Measurements from ENCODE around the gene DNAJB11.
"Not testable (repeated sequence)": the region's sequence is repeated elsewhere in the genome, so short reads cannot be mapped to it uniquely, and the experiment has no call there.

Gene DNAJB11

DNA sequence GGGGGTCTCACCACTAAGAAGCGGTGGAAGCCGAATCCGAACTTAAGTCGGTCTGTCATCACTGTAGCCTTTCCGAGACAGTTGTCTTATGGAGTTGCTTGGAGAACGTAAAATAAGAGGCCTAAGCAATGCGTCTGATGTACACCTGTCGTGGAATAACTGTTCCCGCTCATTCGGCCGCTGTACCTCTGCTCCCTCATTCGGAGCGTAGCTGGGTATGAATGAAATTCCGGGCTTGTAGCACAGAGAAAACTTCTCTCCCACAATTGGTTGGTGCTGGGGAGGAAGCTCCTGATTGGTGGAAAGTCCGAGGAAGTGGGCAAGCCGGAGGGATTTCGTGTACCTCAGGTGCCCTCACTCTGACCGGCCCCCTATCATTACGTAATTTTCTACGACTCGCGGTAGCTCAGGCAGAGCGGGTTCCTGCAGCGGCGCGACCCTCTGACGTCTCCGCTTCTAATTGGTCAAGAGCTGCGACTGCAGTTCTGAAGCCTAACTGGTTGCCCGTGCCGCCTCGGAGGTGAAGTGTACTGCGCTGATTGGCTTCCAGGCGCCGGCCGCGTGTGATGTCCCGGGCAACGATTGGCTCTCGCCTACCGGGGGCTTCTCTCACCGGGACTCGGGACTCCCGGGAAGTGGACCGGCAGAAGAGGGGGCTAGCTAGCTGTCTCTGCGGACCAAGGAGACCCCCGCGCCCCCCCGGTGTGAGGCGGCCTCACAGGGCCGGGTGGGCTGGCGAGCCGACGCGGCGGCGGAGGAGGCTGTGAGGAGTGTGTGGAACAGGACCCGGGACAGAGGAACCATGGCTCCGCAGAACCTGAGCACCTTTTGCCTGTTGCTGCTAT lies at the start of gene DNAJB11:
Gene DNAJB11 (plus strand): TSS at position 625 of the 845 bp plus-strand sequence. CDS start 178 bp downstream, at position 803.
- DNase-seq: peak; percentile 96

DNA sequence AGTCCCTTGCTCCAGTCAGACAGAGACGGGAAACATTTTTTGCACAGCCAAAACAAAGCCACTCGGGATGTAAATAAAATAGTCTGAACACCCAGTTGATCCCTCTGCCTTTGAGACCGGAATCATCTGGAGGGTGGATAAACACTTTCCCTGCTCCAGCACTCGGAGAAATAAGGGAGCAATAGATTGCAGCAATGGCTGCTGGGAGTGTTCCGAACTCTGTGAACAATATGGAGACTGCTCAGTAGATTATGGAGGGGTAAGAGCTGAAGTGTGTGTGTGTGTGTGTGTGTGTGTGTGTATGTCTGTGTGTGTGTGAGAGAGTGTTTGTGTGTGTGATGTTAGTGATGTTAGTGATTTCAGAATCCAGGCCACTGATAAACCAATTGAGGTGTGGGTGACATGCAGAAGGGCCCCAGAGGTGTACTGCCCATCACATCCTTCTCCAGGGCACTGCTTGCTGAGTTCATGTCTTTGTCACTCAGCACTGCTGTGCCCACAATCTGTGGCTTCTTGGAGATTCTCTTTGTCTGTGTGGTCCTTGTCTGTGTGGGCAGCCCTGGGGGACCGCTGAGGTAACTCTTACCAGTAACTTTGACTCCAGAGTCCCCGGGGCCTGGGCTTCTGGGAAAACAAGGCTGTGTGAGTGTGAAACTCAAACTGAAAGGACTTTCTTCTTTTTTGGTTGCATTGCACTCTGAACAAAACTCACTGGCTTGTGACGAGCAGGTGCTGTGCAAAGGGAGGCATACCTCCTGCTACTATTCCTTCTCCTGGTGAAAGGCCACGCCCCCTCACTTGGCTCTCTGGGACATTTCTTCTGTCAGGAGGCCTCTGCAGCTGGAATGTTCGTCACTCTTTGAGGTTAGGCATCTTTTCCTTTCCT lies 49.3 kb upstream of the DNAJB11 start:
- DNase-seq: no peak

DNA sequence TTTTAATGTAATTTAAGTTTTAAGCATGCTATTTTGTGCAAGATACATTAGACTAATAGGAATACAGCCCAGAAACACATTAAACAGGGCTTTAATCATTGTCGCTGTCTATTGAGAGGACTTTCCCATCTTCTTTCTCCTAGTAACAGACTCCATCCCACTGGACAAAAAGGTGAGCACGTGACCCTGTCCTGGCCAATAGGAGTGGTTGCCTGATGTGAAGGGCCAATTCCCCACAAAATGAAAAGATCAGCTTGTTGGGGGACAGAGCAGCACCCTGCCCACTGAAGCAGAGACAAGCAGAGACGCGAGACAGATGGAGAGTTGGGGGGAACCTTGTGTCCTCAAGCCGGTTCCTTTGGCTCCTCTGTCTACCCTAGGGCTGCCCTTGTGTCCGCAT lies 47.5 kb upstream of the DNAJB11 start:
- no peak for DNase-seq

DNA sequence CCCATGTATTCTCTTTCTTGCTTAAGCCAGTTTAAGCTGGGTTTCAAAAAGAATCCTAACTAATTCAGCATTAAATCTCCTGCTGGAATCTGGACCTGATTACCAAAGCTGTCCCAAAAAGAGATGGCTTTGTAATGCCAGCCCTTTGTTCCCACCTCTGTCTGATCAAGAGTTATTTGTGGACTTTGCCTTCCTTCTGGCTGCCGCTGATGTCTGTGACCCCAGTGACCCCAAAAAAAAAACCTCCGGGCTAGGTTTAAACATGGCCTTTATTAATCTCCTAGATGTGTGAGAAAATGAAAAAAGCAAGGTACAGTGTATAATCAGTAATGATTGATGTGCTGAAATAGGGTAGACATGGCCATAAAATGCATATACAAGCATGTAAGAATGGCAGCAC lies 47.1 kb upstream of the DNAJB11 start:
- no peak for DNase-seq

DNA sequence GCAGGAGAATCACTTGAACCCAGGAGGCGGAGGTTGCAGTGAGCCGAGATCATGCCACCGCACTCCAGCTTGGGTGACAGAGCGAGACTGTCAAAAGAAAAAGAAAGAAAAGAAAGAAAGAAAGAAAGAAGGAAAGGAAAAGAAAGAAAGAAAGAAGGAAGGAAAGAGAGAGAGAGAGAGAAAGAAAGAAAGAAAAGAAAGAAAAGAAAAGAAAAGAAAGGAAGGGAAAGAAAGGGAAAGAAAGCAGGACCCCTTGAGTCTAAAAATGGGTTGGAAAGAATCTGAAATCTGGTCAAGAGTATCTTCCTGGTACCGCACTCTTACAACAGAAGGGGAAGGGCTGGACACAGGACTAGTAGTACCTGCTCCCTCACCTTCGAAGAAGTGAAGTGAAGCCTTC lies 45.9 kb upstream of the DNAJB11 start:
- DNase-seq: no peak

DNA sequence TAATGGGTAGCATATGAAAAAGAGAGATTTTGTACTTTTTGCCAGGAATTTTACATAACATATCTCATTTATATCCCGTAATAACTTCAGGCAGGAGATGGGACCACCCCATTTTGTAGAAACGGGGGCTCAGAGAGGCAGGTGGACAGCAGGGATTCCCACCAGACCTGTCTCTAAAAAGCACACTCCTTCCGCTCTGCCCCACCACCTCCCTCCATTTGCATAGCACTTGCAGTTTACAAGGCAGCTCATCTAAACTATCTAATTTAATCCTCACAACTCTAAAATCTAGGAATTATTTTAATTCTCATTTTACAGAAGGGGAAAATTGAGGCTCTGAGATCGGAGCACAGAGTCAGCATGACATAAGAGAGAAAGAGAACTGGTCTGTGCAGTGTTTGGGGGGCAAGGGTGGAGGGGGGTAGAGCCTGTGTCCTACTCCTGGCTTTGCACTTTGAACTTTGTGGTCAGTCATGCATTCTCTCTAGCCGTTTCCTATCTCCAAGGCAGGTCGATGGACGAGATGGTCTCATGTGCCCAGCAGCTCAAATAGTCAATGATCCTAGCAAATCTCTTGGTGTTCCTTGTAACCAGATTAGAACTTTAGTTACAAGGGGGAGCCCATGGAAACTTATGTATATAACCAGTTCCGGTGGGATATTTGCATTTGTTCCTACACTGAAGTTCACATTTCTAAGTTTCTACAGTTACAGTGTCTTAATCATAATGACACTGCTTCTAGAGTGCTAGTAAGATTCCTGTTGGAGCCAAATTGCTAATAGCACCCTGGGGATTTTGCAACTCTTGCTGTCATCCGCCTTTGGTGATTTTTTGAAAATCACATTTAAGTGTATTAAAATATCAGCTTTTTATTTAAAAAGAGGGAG lies 44.9 kb upstream of the DNAJB11 start:
- DNase-seq: no peak

DNA sequence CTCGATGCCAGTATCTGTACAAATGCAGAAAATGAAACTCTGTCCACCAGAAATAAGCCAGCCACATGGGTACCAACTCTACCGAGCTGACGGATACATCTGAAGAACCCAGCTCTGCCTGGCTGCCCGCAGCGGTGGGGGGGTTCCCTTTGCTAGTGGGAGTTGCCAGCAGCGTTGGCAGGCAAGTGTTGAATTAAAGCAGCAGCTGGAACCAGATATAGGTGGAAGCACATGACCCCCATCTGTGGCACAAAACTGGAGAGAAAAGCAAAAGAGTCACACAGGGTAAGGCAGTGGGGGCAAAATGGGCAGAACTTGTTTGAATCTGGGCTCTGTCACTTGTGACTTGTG lies 44.3 kb upstream of the DNAJB11 start:
- no peak for DNase-seq

DNA sequence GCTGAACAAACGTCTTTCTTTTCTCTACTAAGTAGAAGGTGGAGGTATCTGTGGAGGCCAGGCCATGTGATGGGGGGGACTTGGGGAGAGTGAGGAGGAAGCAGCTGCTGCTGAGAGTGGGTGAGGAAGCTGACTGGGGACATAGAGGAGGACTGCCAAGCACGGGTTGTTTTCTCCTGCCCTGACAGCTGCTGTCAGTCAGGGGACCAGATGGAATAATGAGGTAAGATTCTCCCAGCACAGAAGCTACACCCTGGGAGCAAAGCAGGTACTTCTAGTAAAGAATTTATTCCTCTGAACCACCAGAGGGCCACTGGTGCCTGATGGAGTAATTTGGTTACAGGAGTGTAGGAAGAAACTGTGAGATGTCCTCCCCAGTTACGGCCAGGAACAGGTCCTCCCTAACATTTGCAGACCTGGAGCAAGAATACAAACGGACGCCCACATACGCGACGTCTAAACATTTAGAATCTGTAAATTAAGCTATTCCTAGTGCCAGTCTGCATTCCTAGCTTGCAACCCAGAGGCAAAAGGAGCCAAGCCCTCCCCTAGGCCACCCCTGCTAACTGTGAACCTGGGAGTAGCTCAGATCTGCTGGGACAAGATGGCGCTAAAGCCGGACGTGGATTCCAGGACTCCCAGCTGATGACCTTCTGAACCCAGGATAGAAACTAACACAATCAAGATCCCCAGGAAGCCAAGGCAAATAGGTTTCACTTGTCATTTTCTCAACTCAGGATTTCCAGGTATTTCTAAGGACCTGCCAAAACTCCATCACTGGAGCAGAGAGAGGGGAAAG lies 41.1 kb upstream of the DNAJB11 start:
- no peak for DNase-seq

DNA sequence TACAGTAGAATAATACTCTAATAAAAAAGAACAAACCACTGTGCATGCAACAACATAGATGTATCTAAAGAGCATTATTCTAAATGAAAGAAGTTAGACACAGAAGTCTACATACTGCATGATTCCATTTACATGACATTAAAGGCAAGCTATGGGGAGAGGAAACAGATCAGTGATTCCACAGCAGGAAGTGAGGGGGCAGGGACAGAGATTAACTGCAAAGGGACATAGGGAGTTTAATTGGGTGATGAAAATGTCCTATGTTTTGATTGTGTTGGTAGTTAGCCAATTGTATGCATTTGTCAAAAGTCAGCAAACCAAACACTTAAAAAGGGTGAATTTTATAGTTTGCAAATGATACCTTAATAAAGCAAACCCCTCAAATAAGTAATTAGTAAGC lies 40.1 kb upstream of the DNAJB11 start:
- no peak for DNase-seq

DNA sequence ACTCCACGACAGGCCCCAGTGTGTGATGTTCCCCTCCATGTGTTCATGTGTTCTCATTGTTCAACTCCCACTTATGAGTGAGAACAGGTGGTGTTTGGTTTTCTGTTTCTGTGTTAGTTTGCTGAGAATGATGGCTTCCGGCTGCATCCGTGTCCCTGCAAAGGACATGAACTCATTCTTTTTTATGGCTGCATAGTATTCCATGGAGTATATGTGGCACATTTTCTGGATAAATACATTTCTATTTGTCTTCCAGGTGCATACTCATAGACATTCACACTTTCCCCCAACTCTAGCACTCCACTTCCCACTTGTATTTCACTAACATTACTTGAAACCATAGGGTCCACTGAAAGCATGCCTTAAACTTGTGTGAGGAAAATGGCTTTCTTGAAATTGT lies 38.8 kb upstream of the DNAJB11 start:
- not testable (repeated sequence) for DNase-seq

DNA sequence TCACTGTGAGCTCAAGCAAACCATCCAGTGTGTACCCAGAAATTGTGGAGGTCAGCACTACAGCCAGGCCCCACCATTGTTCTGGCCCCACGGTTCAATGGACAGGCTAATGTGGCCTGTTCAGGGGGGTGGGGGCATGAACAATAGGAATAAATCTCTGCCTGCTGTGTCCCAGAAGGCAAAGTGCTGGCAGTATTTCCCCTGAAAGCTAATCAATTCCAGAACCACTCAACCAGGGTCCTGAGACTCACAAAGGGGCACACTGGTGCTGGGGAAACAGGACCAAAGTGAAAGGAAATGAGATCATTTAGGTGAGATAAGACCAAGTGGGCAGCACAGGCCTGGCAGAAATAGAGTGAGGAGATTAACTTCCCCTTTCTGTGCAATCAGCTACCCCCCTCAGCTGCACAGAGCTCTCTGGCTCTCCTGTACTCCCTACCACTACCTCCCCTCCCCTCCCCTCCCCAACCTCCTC lies 37.9 kb upstream of the DNAJB11 start:
- no peak for DNase-seq

DNA sequence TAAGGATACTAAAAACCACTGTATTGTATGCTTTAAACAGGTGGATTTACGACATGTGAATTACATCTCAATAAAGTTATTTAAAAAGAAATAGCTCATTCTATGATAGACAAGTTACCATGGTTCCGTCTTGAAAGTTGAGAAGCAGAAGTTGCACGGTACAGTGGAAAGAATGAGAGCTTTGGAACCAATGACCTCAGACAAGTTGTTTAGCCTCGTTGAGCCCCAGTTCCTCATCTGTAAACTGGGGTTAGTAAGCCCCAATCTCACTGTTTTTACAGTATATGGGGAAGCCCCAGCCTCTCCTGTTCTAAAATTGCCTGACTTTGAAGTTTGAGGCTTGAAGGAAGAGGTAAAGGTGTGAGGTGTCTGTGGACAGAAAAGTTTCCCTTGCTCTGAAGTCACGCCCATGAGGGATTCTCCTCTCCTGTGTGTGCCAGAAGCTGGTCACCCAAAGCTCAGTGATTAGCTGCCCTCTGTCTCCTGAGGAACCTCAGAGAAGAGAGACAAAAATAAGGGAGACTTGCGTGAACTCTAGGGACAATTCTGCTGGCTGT lies 36.3 kb upstream of the DNAJB11 start:
- DNase-seq: no peak

DNA sequence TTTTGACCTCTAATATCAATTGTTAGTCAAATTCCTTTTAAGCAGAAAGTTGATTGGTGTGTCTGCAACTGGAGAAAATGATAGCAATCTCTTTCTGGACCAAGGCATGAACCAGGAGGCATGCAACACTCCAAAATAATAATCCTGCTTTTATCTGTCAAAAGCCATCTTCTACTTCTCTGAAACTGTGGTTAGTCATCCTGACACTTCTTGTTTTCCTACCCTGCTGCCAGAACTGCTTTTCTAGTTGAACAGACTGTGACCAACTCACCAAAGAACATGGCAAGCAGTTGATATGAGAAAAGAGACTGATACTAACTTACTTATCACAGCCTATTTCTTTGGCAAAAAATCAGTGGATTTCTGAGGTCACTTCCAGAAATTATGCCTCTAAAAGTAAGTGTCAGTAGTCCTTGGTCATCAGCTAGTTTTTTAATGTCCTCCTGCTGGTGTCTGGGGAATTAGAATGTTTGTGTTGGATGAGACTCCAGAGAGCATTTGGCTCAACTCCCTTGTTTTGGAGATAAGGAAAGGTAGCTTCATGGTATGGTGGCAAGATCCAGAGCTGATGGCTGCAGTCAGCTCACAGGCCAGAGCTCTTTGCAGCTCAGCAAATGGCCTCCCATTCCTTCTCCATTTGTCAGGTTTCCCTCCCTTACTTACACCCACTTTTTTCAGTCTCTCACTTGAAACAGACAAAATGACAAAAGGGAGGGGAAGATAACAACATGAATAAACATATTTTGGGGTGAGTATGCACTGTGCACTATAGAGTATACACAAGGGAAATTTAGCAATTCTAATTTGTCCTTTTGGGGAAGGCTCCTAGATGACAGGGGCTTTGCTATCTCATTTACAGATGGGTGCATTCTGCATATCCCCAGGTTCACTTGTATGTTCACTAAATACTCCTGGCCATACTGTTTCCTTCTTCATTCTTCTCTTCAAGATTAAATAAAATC lies 33.4 kb upstream of the DNAJB11 start:
- no peak for DNase-seq

DNA sequence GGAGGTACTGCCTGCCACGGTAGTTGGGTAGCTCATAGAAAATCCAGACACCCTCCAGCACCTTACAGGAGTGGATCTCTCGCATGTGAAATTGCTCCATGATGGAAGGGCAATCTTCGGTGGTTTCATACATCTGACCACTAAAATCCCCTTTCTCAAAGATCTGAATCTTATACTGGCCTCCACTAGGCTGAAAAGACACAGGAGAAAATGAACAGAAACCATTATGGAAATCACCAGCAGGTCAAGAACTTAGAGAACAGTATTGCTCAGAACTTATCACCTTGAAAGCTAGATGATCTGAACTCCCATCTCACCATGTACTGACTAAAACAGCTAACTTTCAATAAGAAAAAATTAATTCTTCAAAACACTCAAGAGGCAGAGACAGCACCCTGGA lies 31.7 kb upstream of the DNAJB11 start:
- no peak for DNase-seq

DNA sequence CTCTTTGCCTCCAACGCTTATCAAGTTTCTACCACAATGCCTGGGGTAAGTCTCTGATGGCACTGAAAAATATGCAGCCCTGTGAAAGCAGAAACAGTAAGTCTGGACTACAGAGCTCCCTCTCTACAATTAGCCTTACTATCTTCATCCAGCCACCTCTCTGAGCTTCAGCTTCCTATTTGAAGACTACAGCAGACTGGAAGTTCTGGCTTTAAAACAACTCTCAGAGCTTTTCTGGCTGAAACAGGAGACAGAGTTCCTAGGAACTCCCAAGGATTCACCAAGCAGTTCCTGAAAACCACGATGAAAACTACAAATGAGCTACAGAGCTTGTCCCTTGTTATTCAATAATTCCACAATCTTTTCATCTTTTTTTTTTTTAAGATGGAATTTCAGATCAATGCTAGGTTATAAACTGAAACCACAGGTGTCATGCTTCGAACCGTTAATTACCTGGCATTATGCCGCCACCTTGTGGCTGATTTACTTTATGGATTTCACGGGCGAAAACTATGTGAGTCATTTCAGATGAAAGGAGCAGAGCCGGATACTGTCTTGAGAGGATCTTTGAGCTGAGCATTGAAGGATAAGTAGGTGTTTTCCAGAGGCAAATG lies 30.2 kb upstream of the DNAJB11 start:
- peak; percentile 68 for DNase-seq

DNA sequence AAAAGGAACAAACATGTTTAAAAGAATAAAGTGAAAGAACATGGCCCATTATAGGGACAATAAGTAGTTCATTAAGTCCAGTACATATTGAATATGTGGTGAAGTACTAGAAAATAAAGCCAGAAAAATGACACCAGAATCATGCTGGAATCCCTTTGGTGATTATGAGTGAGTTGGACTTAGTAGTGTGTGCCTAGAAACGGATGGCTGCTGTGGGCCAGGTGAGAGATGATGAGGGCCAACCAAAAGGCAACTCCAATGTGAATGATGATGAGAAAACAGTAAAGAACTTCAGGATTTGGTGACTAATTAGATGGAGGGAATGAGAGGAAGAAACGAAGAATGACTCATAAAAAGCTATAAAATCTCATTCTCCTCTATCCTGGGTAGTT lies 29.7 kb upstream of the DNAJB11 start:
- DNase-seq: no peak

DNA sequence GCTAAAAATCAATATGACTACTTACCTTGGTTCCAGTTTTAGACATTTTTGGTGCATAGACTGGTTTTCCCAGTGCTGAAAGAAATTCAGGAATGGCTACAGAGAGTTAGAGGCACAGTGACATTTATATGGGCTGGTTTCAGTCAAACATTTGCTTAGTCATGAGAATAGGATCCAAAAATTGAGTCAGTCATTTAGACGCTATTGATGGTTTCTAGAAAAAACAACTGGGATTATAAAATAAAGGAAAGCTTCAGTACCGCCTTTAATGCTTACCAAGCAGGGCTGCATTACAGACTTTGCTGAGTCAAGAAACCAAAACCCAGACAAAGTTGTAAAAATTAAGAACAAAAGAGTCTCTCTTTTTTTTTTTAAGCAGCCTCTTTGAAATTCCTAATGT lies 26.2 kb upstream of the DNAJB11 start, which contains the start of gene CRYGS:
Gene CRYGS (minus strand): TSS at position 100 of the 400 bp plus-strand sequence. CDS start 54 bp downstream, at position 46.
- no peak for DNase-seq

DNA sequence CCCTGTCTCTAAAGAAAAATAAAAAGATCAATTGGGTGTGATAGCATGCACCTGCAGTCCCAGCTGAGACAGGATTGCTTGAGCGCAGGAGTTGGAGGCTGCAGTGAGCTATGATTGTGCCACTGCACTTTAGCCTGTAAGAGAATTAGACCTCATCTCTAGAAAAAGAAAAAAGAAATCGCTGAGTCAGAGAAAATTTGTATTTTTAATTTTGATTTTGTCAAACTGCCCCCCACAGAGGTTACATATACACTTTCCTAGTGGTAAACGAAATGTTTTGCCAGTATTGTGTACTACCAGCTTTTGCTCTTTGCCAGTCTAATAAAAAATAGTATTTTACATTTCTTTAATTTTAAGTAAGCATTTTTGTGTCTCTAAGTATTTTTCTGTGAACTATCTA lies 21.0 kb upstream of the DNAJB11 start:
- no peak for DNase-seq

DNA sequence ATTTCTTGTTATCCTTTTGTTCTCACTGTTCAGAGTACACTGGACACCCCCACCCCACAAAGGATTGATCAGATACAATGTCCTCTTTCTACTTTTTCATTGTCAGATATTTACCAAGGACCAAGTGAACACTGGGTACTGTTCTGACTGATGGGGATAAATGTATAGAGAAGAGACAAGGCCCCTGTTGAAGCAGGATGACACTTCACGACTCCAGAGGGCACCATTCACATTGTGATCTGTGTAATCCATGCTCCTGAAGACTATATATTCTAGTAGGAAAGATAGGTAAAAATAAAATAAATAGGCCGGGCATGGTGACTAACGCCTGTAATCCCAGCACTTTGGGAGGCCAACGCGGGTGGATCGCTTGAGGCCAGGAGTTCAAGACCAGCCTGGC lies 19.1 kb upstream of the DNAJB11 start:
- DNase-seq: no peak
